ENCODE results near the gene VSIR.

VSIR gene

DNA sequence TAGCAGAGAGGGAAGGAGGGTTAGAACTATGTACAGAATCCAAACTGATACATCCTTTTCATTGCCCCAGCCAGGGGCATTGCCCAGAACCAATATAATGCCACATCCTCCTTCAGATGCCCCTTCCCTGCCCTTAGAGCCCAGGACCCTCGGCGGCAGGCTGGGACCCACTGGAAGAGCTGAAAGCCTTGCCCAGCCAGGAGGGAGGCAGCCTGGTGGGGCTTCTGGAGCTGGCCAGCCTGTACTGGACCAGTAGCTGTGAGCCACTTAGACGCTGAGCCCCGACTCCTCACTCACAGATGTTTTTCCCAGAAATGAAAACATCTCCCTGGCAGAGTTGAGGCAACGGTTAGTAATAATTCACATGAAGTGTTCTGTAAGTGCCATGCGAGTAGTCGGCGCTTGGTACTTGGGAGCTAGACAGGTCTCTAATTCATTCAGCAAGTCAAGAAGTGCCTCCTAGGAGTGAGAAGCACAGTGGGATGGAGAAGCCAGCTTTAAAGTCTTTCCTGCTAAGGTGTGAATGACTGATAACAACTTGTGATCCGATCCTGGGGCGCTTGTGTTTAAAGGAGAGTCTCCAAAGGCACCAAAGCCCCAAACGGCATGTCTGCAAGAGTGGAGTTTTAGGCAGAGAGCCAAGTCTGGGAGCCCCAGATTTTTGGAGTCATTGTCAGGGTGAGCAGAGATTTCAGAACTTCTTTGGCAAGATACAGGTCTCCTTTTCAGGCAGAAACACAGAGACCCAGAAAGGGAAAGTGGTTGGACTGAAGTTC, 9.8 kb downstream of the VSIR start:
- no peak for DNase-seq

GRCh38 chr10:71762324-71762723, 11.0 kb downstream of the VSIR start:
- DNase-seq, result no peak

DNA sequence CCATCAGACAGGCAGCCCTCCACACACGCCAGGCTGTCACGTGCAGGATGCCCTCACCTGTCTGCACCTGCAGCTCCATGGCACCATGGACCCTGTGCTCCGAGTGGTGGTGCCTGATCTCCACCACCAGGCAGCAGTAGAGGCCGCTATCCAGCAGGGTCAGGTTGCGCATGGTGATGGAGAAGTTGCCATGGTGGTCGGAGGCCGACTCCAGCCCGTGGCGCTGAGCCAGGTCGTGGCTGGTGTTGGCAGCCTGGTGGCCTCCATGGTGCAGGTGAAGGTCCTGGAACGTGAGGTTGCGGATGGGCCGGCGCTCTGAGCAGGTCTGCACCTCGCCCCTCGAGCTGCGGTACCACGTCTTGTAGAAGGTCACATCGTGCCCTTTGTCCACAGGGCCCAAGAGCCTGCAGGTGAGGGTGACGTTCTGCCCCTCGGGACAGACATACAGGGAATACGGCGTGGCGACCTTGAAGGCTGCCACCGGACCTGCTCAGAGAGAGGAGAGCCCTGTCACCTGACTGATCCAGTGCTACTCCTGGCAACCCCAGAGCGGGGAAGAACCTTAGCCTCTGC, 11.7 kb downstream of the VSIR start:
- no peak for DNase-seq

- DNase-seq, result no peak
Observed at GRCh38 chr10:71761105-71761511, 12.2 kb downstream of the VSIR start.

DNA sequence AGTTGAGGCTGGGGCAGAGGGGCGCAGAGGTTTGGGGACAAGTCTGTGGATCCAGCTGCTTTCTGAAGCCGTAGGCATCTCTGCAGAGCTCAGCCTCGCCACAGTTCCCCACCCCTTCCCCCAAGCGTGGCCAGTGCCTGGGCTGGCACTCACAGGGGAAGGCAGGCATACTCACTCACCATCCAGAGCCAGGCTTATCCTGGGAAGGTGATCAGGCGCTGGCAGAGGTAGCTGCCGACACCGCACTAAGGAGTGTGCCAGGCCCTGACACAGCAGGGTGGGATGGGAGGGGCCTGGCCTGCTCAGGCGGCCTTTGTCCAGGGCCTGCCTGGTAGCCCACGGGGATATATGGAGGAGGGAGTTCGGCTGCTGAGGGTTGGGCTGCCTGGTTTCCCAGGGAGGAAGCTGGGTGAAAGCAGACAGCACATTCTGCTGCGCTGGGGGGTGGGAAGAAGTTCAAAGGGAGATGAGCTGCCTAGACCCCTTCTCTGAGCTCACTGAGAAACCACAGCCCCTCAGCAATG, 15.9 kb downstream of the VSIR start:
- DNase-seq, result no peak

- no peak for DNase-seq
Observed at GRCh38 chr10:71756311-71757191, 16.8 kb downstream of the VSIR start.

- no peak for DNase-seq
Observed at GRCh38 chr10:71755179-71755879, 18.0 kb downstream of the VSIR start.

- no peak for DNase-seq
Observed at GRCh38 chr10:71754562-71754961, 18.8 kb downstream of the VSIR start.

DNA sequence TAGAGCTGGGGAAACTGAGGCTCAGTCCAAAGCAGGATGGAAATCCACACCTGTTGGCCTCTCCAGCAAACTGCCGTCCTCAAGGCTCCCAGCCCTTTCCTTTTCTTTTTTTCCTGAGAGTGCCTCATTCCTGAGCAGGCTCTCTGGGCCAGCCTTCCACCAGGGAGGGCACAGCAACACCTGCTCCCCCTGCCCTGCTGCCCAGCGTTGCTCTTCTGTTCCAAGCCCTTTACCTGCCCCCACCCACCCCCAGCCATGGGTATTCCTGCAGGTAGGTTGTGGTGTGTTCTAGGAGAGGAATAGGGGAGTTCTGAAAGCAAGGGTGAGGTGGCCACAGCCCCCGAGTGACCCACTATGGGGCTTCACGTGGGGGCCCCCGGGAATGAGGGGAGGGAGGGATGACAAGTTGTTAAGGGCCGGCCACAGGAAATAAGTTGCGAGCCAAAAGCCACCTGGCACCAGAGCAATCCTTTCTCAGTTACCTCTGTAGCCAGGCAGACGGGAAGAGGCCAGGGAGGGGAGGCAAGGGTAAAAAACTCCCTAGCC, 19.3 kb downstream of the VSIR start:
- DNase-seq, result no peak

- DNase-seq, result no peak
Observed at GRCh38 chr10:71753091-71753959, 20.0 kb downstream of the VSIR start.

DNA sequence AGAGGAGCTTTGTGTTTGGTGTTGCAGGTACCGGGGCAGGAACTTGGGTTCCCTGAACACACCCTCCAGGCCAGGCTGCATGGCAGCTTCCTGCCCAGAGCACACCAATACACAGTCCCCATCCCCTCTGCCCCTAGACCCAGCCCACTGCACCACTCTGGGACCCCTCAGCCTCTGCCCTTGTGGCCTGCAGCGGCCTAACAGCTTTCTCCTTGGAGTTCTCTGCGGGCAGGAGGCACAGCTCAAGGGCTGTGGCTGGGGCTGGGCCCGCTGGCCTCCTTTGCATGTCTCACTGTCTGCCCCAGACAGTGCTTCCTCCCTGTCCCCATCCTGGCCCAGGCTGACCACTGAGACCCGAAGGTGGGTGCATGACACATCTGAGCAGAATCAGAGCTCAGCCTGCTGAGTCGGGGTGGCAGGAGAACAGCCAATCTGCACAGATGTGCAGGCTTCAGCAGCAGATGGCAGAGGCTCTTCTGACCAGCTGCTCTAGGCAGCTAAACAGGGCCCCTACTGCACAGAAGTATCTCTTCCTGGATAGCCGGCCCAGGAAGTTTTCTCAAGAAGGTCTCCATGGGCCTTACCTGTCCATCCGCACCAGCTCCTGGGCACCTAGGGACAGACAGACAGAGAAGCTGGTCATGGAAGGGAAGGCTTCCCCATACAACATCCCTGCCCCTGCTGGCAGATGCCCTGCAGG, 20.8 kb downstream of the VSIR start:
- no peak for DNase-seq

- DNase-seq, result no peak
Observed at GRCh38 chr10:71751515-71752224, 21.6 kb downstream of the VSIR start.

DNA sequence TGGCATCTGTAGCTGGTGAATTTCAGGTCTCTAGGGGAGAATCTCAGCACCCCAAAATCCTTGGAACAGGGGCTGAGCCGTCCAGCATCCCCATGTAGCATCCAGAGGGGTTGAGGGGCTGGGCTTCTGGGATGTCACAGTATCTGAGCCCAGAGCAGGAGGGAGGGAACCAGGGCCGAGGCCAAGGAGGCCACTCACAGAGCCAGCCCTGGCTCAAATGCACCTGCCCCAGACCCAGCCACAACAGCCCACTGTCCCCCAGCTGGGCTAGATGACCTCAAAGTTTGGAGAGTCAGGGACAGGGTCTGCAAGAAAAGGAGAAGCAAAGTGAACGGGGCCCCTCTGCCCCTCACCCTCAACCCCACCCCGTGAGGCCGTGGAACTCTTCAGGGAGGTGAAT, 22.3 kb downstream of the VSIR start:
- no peak for DNase-seq

GRCh38 chr10:71750124-71750841, 23.0 kb downstream of the VSIR start:
- no peak for DNase-seq

GRCh38 chr10:71749396-71749795, 23.9 kb downstream of the VSIR start:
- DNase-seq, result no peak

DNA sequence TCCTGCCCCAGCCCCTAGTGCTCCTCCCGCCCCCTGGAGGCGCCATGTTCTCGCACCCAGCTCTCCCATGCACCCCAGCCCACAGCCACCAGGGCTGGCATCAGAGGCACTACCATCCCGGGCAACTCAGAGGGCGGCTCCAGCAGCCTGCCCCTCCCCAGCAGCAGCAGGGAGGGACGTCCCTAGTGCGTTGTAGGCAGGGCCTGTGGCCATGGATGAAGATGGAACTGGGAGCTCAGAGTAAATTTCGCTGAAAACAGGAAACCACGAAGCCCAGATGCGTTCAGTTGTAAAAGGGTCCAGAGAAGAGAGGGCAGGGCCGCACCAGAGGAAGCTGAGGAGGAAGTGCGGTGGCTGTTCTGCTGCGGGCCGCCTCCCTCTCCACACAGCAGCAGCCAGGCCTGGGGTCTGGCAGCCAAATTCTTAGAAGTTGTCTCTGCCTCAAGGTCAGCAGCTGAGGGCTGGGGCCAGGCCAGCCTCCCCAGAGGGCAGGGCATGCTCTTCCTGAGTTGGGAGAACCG, 24.6 kb downstream of the VSIR start:
- DNase-seq, result no peak

DNA sequence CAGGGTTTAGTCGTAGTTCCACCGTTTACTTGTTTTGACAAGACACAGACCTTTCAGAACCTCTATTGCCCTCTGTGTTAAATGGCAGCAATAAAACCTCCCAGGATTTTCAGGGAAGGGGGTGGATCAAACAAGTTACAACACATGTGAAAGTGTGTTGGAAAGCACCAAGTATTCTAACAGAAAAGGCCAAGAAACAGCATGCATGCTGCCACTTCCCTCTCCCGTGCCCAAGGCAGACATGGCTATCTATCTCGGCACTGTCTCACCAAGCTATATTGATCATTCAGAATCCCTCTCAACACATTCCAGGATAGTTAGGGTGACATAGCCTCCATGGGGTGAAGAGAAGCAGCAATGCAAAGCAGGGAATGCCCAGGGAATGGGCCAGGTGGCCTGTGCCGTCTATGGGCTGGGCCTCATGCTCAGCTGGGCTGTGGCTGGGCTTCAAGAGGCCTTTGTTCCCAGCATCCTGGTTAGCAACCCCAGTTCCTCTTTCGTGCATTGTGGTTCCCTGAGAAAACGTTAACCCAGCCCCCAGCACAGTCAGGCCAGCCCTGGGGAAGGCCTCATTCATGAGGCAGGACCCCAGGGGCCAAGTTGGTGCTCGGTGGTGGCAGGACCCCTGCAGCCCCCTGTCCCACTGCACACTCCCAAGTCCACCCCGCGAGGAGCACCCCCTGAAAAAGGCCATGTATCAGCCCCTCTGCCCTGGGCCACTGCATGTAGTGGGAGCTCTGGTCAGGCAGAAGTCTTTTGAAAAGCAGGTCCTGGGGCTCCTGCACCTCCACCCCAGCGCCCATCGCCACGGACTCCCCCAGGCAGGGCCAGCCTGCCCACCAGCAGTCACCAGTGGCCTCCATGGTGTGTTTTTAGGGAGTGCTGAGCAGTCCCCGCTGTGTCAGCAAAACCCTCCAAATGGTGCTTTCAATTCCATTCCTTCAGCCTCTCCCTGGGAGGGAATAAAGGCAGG, 25.5 kb downstream of the VSIR start:
- no peak for DNase-seq

DNA sequence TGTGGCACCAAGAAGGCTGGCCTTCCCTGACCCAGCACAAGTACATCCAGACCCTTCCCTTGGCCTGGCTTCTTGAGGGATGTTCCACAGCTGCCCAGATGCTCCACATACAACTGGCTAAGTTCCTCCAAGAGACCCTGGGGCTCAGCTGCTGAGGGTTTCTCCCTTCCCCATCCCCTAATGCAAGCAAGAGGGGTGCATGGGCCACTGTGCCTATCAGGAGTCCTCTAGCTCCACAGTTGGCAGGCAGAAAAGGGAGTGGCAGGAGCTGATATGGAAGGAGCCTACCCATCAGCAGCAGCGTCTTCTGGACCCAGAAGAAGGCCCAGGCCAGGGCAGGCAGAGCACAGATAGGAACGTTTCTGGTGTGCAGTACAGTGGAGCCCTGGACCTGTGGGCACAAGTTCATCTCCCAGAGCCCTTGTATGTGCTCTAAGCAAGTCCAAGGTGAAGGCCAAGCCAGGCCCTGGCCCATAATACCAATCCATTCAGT, 26.2 kb downstream of the VSIR start:
- no peak for DNase-seq
